PFSK-1 (cell line): Measurements from ENCODE around the gene TBC1D10B.

ENCODE experiments used
- FOXP2 ChIP-seq: optimal IDR thresholded peaks from 2 replicates; pipeline ENCODE3; 2011; ENCODE audit warnings: borderline replicate concordance, control low read depth, inconsistent platforms; ENCODE audit not compliant: insufficient read depth; ENCODE audit errors: extremely low read length, extremely low read depth
- POLR2AphosphoS5 ChIP-seq: IDR thresholded peaks from 2 replicates; pipeline ENCODE4 v1.6.1; 2012; ENCODE audit warnings: low read depth, mild to moderate bottlenecking, control low read depth, low read length, moderate library complexity
- REST ChIP-seq, 2 experiments: IDR thresholded peaks; 2 replicates each; pipeline versions ENCODE4 v1.6.1 to v1.8.0; 2011 to 2012; ENCODE audit warnings: low read depth in 2 of 2, low read length in 2 of 2, control low read depth in 1 of 2, inconsistent platforms in 1 of 2, mild to moderate bottlenecking in 1 of 2, moderate library complexity in 1 of 2; ENCODE audit not compliant: insufficient read depth in 1 of 2
- SIN3A ChIP-seq: IDR thresholded peaks from 2 replicates; pipeline ENCODE4 v1.6.1; 2012; ENCODE audit warnings: mild to moderate bottlenecking, low read length, moderate library complexity, borderline replicate concordance; ENCODE audit not compliant: insufficient read depth
- TAF1 ChIP-seq: IDR thresholded peaks from 2 replicates; pipeline ENCODE4 v1.6.1; 2012; ENCODE audit warnings: low read length, control low read depth, borderline replicate concordance; ENCODE audit not compliant: insufficient read depth

Gene TBC1D10B

GRCh38 chr16:30372725-30373124 lies 2.4 kb upstream of the TBC1D10B start:
- no peak for TF ChIP-seq SIN3A
- TF ChIP-seq POLR2AphosphoS5: no peak
- TF ChIP-seq FOXP2: no peak
- no peak for TF ChIP-seq REST (IDR thresholded peaks at IDR 0.05; ENCODE audit: insufficient read depth in 1 of 2, low read depth in 2 of 2, low read length in 2 of 2)

GRCh38 chr16:30372038-30372712 lies 1.9 kb upstream of the TBC1D10B start:
- TF ChIP-seq REST (IDR thresholded peaks at IDR 0.05; ENCODE audit: insufficient read depth in 1 of 2, low read depth in 2 of 2, low read length in 2 of 2) (no peak), POLR2AphosphoS5 (no peak), FOXP2 (no peak), TAF1 (no peak), SIN3A (no peak)

- TF ChIP-seq FOXP2: no peak
- TF ChIP-seq POLR2AphosphoS5: peak; percentile 66; the same call in 1 of the 2 replicates
These were observed 1.0 kb upstream of the TBC1D10B start for GRCh38 chr16:30371248-30371816.

GRCh38 chr16:30369938-30370455 lies 297 bp downstream of the TBC1D10B start:
- TF ChIP-seq TAF1: peak; percentile 36; the same call in 1 of the 2 replicates
- no peak for TF ChIP-seq REST (IDR thresholded peaks at IDR 0.05; ENCODE audit: insufficient read depth in 1 of 2, low read depth in 2 of 2, low read length in 2 of 2)

- TF ChIP-seq FOXP2 (no peak), SIN3A (no peak), REST (IDR thresholded peaks at IDR 0.05; ENCODE audit: insufficient read depth in 1 of 2, low read depth in 2 of 2, low read length in 2 of 2) (no peak), TAF1 (no peak), POLR2AphosphoS5 (no peak)
These were observed 980 bp downstream of the TBC1D10B start for GRCh38 chr16:30369091-30369937.
